Mesodermal cell (in vitro differentiated cells): ENCODE results near the gene CHD3.

Source experiments
- H3K27ac ChIP-seq: 2 replicates; pipeline ENCODE4 v1.7.0; 2013; ENCODE audit warnings: mild to moderate bottlenecking, low read depth, low read length, moderate library complexity; ENCODE audit not compliant: severe bottlenecking
- H3K36me3 ChIP-seq: 2 replicates; pipeline ENCODE4 v1.7.1; 2013; ENCODE audit warnings: mild to moderate bottlenecking, low read length, moderate library complexity; ENCODE audit not compliant: control insufficient read depth, insufficient read depth
- H3K4me1 ChIP-seq: one replicate; pipeline ENCODE4 v1.7.1; 2013; ENCODE audit warnings: mild to moderate bottlenecking, low read length; ENCODE audit not compliant: insufficient read depth, control insufficient read depth, poor library complexity, severe bottlenecking
- H3K4me3 ChIP-seq: 2 replicates; pipeline ENCODE4 v1.7.0; 2013; ENCODE audit warnings: low read length, control low read depth, mild to moderate bottlenecking; ENCODE audit not compliant: insufficient read depth, poor library complexity, severe bottlenecking; ENCODE audit errors: extremely low read depth
- H3K9me3 ChIP-seq: 2 replicates; pipeline ENCODE4 v1.7.1; 2013; ENCODE audit warnings: mild to moderate bottlenecking, low read length, moderate library complexity; ENCODE audit not compliant: control insufficient read depth
- WGBS, 2 experiments: methylation state at CpG; one replicate each; pipeline ENCODE4 v1.1.5; 2013; ENCODE audit warnings: missing lambda C conversion rate in 2 of 2; ENCODE audit not compliant: insufficient coverage in 2 of 2; 5-methylcytosine and 5-hydroxymethylcytosine counted together

CHD3 gene

DNA sequence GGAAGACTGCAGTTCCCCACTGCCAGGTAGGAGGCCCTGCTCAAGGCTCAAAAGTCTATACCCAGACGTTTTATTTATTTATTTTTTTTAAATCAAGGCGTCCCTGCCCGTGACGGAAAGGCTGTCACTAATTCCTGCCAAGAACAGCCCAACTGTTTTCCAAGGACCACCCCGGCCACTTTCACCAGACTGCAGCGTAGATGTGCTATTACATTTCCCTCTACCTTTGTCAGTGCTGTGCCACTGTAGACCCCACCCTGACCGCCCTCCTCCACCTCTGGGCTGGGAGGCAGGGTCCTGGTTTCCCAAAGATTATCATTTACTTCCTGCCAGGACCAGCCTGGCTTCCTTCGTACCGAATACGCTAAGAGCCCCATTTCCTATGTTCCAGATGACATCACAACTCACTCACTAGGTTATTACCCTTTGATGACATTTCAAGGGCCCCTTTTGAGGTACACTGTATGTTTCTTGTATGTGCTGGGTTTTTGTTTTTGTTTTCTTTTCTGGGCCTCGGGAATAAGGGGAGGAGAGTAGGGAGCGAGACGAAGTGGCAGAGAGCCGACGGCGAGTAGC lies 33.8 kb downstream of the CHD3 start:
- peak overlapping the region; percentile 22 for H3K4me3 ChIP-seq
- H3K4me1 ChIP-seq: peaks cover 7% of the 10 kb centered on the region
- no peak overlapping the region for H3K27ac ChIP-seq
- no peaks in the 10 kb centered on the region for H3K36me3 ChIP-seq
- 61 to 63% methylated on average over 11 to 16 of the region's 16 CpGs for WGBS, 2 experiments
- H3K9me3 ChIP-seq: no peaks in the 10 kb centered on the region

DNA sequence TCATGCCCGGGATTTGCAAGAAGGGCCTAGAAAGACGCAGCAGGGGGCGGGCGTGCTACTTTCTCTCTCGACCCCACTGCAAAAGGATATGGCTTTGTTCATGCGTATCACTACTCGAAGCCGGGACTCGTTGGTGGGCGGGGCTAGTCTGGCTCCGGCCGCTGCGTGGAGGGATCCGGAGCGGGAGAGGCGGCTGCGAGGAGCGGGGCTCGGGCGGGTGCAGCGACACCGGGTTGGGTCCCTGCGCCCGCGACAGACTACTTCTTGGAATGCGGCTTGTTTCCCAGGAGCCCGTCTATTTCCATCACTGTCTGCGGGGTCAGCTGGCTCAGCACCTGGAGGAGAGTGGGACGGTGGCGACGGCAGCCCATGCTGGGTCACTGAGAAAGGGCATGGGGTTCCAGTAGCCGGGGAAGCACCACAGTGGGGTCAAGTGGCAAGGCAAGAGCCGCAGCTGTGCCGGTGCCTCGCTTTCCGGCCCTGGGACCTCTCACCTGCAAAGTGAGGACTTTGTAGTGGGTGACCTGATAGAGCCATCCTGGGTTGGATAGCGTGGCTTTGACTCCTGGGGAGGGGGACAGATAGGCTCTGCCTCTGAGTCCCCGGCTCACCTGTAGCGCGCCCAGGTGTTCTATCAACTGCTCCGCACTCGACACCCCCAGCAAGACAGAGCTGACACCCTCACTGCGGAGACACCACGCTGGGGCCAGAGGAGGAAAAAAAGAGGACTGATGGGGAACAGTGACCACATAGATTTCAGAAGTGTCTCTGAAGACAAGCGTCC lies 34.4 kb downstream of the CHD3 start:
- H3K4me1 ChIP-seq: peaks cover 7% of the 10 kb centered on the region
- no peaks in the 10 kb centered on the region for H3K36me3 ChIP-seq
- no peak overlapping the region for H3K27ac ChIP-seq
- peak overlapping the region; percentile 22 for H3K4me3 ChIP-seq
- 34% methylated on average over 39 of the region's 45 CpGs for WGBS, 2 experiments
- no peaks in the 10 kb centered on the region for H3K9me3 ChIP-seq

DNA sequence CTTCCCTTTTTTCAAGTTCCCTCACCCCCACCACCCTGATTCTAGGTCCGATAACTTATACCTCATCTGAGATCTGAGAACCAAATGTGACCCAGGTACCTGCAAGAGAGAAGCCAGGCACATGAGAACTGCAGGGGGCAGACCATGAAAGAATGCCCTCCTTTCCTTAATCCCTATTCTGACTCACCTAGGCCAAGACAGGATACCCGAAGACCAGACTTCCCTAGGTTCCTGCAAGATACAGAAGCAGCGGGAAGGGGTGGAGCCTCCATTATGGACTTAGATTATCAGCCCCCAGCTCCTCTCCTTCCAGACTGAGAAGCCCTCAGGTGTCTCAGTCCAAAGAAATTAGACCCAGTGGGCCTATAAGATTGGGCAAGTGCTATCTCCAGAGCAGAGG lies 39.0 kb downstream of the CHD3 start:
- no peaks in the 10 kb centered on the region for H3K9me3 ChIP-seq
- H3K4me1 ChIP-seq: peaks cover 4% of the 10 kb centered on the region
- 83 to 100% methylated on average over 3 of the region's 3 CpGs for WGBS, 2 experiments
- peaks cover 5% of the 10 kb centered on the region for H3K36me3 ChIP-seq
- no peak overlapping the region for H3K4me3 ChIP-seq
- no peak overlapping the region for H3K27ac ChIP-seq

DNA sequence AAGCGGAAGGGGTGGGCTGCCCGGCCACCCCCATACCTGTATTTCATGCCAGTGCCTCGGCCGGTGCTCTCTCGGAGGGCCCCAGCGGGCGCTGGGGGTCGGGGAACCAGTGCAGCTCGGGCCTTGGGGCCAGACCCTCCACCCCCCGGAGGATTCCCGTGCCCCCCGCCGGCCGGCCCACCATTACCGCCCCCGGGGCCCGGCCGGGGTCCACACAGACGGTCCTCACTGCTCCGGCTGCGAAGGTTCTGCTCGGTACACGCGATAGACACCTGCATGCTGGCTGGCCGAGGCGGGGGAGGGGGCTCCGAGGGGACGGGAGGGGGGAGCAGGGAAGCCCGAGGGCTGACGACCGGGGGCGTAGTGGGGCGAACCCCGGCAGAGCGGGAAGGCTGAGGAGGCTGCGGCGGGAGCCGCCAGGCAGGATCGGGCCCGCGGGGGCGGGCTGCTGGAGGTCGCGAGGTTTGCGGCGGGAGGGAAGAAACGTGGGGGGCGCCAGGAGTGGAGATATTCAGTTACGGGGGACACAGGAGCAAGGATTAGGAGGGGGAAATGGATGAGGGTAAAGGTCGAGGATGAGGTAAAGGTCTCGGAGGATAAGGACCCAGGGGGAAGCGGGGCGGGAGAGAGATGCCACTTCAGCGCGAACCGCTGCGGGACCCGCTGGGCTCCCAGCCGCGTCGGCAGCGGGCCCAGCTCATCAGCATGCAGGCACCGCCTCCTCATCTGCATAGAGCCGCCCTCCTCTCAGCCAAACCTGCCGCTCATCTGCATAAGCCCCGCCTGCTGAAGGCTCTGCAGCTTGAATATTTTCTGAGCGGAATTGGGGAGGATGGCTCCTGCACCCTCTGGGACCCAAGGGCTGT lies 40.8 kb downstream of the CHD3 start, which contains the start of gene KCNAB3:
Gene KCNAB3 (minus strand): TSS at position 699 of the 866 bp plus-strand sequence. CDS start 421 bp downstream, at position 278.
- H3K4me3 ChIP-seq: peak within 1 kb of the TSS; percentile 70
- no peaks in the 10 kb centered on the region for H3K9me3 ChIP-seq
- peaks cover 13% of the 10 kb centered on the region for H3K36me3 ChIP-seq
- WGBS, 2 experiments: 8 to 17% methylated on average over 30 to 38 of the region's 67 CpGs
- H3K27ac ChIP-seq: no peak within 1 kb of the TSS
- H3K4me1 ChIP-seq: peaks cover 10% of the 10 kb centered on the region

DNA sequence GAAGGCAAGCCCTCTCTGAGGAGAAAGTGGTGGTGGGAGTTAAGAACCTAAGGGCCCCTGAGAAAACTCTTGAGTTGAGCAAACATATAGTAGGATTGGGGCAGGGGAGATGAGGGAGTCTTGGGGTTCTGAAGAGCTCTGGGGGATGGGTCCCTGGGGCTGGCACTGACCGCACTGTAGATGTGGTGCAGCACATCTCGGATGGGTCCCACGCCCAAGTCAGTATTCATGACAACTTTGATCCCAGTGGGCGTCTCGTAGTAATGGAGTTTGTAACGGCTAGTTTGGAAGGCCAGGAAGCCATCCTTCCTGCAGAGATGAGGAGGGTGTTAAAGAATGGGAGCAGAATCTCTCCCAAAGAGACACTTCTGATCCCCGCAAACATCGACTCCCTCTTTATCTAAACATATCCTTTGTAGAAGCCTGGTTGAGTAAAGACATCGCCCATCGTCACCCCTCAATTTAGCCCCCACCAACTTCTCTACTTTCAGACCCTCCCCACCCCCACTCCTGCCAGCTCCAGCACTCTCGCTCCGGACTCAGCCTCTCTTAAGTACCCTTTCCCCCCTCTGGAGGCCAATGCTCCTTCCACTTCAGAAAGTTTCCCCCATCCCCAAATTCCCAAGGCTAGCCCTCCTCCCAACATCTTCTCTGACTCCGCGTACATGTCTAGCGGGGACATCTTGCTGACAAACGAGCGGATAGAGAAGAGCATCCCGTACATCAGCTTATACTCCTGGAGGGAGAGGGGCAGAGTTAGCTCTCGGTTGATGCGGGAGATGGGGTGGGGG lies 42.4 kb downstream of the CHD3 start:
- peaks cover 10% of the 10 kb centered on the region for H3K4me1 ChIP-seq
- 45 to 62% methylated on average over 9 to 12 of the region's 20 CpGs for WGBS, 2 experiments
- H3K9me3 ChIP-seq: no peaks in the 10 kb centered on the region
- H3K36me3 ChIP-seq: peaks cover 30% of the 10 kb centered on the region
- peak overlapping the region; percentile 70 for H3K4me3 ChIP-seq
- H3K27ac ChIP-seq: no peak overlapping the region

DNA sequence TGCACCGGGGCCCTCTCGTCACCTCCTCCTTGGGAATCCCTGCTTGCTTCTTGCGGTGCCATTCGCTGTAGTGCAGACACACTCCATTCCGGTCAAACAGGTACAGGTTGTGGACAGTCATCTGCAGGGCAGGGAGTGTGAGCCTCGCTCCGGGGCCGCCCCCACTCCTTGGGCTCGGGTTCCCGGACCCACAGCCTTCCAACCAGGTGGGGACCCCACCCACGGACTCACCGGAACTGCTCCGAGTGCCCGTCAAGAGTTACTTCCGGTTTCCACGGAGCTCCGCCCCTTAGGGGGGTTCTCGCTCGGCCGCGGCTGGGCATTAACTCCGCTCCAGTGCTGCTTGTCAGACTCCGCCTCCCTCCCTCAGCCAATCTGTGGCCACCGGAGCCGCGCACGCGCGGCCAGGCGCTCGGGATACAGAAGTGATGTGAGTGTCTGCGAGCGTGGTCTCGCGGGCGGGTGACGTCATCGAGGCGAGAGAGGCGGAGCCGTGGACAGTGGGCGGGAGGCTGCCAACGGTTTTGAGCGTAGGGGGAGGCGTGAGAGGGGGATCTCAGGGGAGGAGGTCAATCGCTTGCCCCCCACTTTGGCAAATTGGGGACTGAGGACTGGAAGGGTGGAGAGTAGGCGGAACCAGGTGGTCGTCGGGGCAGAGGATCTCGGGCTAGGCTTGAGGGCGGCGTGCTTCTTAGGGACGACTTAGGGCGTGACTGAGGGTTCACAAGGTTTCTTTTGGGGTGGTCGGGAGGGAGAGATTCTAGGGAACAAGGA lies 43.3 kb downstream of the CHD3 start, which contains the start of the genes CNTROB and TRAPPC1:
Gene CNTROB (plus strand): TSS at position 498 of the 774 bp plus-strand sequence. CDS start 874 bp downstream, outside the sequence.
Gene TRAPPC1 (minus strand): TSS at position 238 of the 774 bp plus-strand sequence. CDS start 117 bp downstream, at position 121.
- Histone ChIP-seq H3K4me1 (peaks cover 10% of the 10 kb centered on the region), H3K36me3 (peaks cover 38% of the 10 kb centered on the region), H3K27ac (peak within 1 kb of the TSS; percentile 3), H3K9me3 (no peaks in the 10 kb centered on the region), H3K4me3 (peak within 1 kb of the TSS; percentile 70)
- 0 to 1% methylated on average over 41 to 47 of the region's 55 CpGs for WGBS, 2 experiments

DNA sequence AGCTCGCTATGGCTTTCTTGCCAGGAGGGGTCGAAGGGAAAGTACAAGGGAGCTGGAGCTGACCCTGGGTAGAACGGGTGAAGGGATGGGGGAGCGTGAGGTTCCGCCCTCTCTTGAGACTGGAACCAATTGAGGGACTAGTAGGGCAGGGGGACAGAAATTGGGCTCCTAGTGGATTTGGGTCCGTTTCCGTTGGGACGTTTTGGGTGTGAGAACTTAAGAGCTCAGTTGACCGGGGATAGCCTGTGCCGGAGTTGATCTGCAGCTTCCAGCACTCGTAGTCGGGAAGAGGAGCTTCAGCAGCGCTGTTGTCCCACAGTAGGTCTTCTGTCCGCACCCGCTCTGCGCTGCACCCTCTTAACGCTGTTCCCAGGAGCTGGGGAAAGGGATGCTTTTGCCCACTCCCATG lies 43.9 kb downstream of the CHD3 start:
- H3K9me3 ChIP-seq: no peaks in the 10 kb centered on the region
- peak overlapping the region; percentile 70 for H3K4me3 ChIP-seq
- peaks cover 43% of the 10 kb centered on the region for H3K36me3 ChIP-seq
- H3K27ac ChIP-seq: peak overlapping the region; percentile 3
- WGBS, 2 experiments: 0 to 1% methylated on average over 13 to 17 of the region's 17 CpGs
- H3K4me1 ChIP-seq: peaks cover 10% of the 10 kb centered on the region

DNA sequence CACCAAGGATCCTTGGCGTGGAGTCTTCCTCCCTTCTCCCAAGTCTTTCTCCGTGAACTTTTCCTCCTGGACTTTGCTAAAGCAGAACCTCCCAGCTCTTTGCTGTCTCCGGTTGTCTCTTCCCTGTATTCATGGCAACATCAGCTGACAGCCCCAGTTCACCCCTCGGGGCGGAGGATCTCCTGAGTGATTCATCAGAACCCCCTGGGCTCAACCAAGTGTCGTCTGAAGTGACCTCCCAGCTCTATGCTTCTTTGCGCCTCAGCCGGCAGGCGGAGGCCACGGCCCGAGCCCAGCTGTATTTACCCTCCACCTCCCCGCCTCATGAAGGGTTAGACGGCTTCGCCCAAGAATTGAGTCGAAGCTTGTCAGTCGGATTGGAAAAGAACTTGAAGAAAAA lies 44.4 kb downstream of the CHD3 start:
- Histone ChIP-seq H3K36me3 (peaks cover 46% of the 10 kb centered on the region), H3K9me3 (no peaks in the 10 kb centered on the region), H3K4me1 (peaks cover 10% of the 10 kb centered on the region), H3K27ac (peak overlapping the region; percentile 3), H3K4me3 (peak overlapping the region; percentile 70)
- 14 to 20% methylated on average over 9 to 10 of the region's 16 CpGs for WGBS, 2 experiments

DNA sequence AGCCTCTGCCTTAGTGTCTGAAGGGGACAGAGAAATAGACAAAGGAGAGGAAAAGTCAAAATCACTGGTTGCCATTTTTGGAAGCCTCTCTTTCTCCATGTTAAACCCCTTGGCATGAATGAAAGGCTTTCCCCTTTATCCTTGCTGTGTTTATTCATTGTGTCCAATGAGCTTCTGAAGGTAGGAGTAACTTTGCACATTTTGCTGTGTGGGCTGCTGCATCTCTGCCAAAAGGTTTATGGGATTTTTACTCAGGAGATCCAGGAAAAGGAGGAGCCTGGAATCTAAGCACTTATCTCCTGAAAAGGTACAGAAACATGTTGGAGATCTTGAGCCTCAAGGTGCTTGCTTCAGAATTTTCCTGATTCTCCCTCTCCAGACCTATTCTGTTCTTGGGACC lies 47.3 kb downstream of the CHD3 start:
- Histone ChIP-seq H3K4me1 (peaks cover 10% of the 10 kb centered on the region), H3K27ac (no peak overlapping the region), H3K36me3 (peaks cover 71% of the 10 kb centered on the region), H3K4me3 (no peak overlapping the region), H3K9me3 (no peaks in the 10 kb centered on the region)
